HCT116 (cell line): ENCODE data around the gene CDH22.

Experiments
- CEBPB ChIP-seq: IDR thresholded peaks from 2 replicates; pipeline ENCODE4 v1.6.1; 2012; ENCODE audit warnings: low read depth
- EZH2 ChIP-seq: fragments of 200-600 bp; sonication (generic); IDR thresholded peaks from 2 replicates; pipeline ENCODE4 v1.6.1; 2017; ENCODE audit warnings: antibody characterized with exemption, mixed run types
- EZH2phosphoT487 ChIP-seq: fragments of 200-600 bp; IDR thresholded peaks from 2 replicates; pipeline ENCODE4 v1.6.1; 2018; ENCODE audit warnings: antibody characterized with exemption, borderline replicate concordance
- POLR2A ChIP-seq: IDR thresholded peaks from 2 replicates; pipeline ENCODE4 v1.7.0; 2011; ENCODE audit warnings: borderline replicate concordance; ENCODE audit not compliant: insufficient read depth, insufficient read length; ENCODE audit errors: extremely low read depth
- SP1 ChIP-seq: IDR thresholded peaks from 2 replicates; pipeline ENCODE4 v1.6.1; 2012; ENCODE audit warnings: low read depth
- TCF7L2 ChIP-seq: IDR thresholded peaks from 2 replicates; pipeline ENCODE4 v1.7.0; 2011; ENCODE audit warnings: borderline replicate concordance, inconsistent platforms; ENCODE audit not compliant: insufficient read depth, insufficient read length; ENCODE audit errors: extremely low read depth
- TF ChIP-seq, protein P1 (sequence below), 3 experiments: fragments of 200-600 bp in 1 of 3; sonication (generic) in 1 of 3; IDR thresholded peaks in 2 of 3; conservative IDR thresholded peaks in 1 of 3; 2 replicates each; pipeline ENCODE4 v1.5.1; 2012 to 2017; ENCODE audit warnings: low read depth in 2 of 3, low read length in 2 of 3, antibody characterized with exemption in 1 of 3, borderline replicate concordance in 1 of 3, control low read depth in 1 of 3, mild to moderate bottlenecking in 1 of 3, mixed read lengths in 1 of 3, mixed run types in 1 of 3, moderate library complexity in 1 of 3; ENCODE audit not compliant: insufficient read depth in 1 of 3

DNA sequence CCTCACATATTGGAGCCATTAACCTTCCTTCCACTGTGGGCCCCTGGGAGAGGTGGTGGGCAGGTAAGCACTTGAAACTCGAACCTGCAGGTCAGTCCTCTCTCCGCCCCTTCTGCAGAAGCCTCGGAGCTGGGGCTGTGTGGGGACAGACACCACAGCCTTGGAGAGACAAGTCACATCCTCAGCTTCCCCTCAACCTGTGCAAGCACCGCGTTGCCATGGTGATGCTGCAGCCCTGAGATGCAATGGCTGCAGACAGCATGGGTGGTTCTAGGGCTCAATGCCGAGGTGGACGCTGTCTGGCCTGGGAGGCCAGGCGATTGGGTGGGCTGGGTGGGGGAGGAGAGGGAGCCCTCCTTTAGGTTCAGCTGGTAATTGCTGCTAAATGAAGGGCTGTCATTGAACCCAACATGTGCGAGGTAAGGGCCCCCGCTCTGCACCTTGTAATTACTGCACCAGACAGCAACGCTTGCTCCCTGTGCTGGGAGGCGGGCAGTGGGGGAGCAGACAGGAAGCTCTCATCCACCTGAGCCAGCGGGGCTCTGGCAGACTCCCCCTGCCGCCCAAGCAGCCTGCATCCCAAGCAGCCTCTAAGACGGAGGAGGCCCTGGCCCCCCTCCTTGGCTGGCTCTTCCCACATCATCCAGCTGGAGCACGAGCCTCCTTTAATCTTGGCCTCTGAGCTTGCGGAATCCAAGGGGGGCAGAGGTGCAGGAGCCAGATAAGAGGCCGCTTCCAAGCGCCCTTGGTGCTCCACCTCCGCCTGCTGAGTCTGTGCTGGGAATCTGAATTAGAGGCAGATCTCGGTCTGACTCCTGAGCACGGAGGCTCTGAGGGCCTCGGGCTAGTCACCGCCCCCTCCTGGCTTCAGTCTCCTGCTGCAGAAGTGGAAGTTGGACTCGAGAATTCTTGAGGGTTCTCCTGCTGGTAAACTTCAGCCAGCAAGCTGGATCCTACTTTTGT is 39.8 kb upstream of the CDH22 start:
- TF ChIP-seq EZH2 (no peak), POLR2A (no peak), SP1 (no peak), EZH2phosphoT487 (no peak), TCF7L2 (no peak), CEBPB (no peak)
- TF ChIP-seq, protein P1, sequence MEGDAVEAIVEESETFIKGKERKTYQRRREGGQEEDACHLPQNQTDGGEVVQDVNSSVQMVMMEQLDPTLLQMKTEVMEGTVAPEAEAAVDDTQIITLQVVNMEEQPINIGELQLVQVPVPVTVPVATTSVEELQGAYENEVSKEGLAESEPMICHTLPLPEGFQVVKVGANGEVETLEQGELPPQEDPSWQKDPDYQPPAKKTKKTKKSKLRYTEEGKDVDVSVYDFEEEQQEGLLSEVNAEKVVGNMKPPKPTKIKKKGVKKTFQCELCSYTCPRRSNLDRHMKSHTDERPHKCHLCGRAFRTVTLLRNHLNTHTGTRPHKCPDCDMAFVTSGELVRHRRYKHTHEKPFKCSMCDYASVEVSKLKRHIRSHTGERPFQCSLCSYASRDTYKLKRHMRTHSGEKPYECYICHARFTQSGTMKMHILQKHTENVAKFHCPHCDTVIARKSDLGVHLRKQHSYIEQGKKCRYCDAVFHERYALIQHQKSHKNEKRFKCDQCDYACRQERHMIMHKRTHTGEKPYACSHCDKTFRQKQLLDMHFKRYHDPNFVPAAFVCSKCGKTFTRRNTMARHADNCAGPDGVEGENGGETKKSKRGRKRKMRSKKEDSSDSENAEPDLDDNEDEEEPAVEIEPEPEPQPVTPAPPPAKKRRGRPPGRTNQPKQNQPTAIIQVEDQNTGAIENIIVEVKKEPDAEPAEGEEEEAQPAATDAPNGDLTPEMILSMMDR (IDR thresholded peaks at IDR 0.05 in 2 of 3, conservative IDR thresholded peaks at IDR 0.05 in 1 of 3; ENCODE audit: borderline replicate concordance in 1 of 3, insufficient read depth in 1 of 3, low read depth in 2 of 3, low read length in 2 of 3): no peak
